HUES6 (cell line): ENCODE results near the gene KCNG3.

Experiments used
- H3K27ac ChIP-seq: 2 replicates; pipeline ENCODE4 v1.7.0; 2013; ENCODE audit warnings: low read depth, mild to moderate bottlenecking, low read length, inconsistent platforms
- H3K27me3 ChIP-seq: 2 replicates; pipeline ENCODE4 v1.6.1; 2013; ENCODE audit warnings: low read length; ENCODE audit not compliant: control insufficient read depth, insufficient read depth
- H3K36me3 ChIP-seq: 2 replicates; pipeline ENCODE4 v1.6.1; 2013; ENCODE audit warnings: low read length; ENCODE audit not compliant: control insufficient read depth, insufficient read depth
- H3K4me1 ChIP-seq: 2 replicates; pipeline ENCODE4 v1.6.1; 2013; ENCODE audit warnings: low read length; ENCODE audit not compliant: control insufficient read depth, insufficient read depth
- H3K4me3 ChIP-seq: 2 replicates; pipeline ENCODE4 v1.5.1; 2013; ENCODE audit warnings: low read depth, low read length
- H3K9ac ChIP-seq: one replicate; pipeline ENCODE4 v1.6.1; 2013; ENCODE audit warnings: mild to moderate bottlenecking, low read length
- H3K9me3 ChIP-seq: 2 replicates; pipeline ENCODE4 v1.6.1; 2013; ENCODE audit warnings: low read depth, low read length; ENCODE audit not compliant: control insufficient read depth, insufficient read depth

The KCNG3 gene

GRCh38 chr2:42425697-42426096 is 68.1 kb downstream of the KCNG3 start:
- no peaks in the 10 kb centered on the region for H3K36me3 ChIP-seq
- H3K9ac ChIP-seq, result no peak overlapping the region
- H3K4me1 ChIP-seq, result peaks cover 4% of the 10 kb centered on the region; the same call in 1 of the 2 replicates
- H3K9me3 ChIP-seq, result no peaks in the 10 kb centered on the region
- H3K4me3 ChIP-seq, result no peak overlapping the region
- H3K27me3 ChIP-seq, result no peaks in the 10 kb centered on the region
- no peak overlapping the region for H3K27ac ChIP-seq

- Histone ChIP-seq H3K36me3 (no peaks in the 10 kb centered on the region), H3K27ac (no peak overlapping the region), H3K4me1 (peaks cover 4% of the 10 kb centered on the region; the same call in 1 of the 2 replicates), H3K27me3 (no peaks in the 10 kb centered on the region), H3K9ac (no peak overlapping the region), H3K4me3 (no peak overlapping the region), H3K9me3 (no peaks in the 10 kb centered on the region)
Observed at GRCh38 chr2:42424033-42424432, 69.7 kb downstream of the KCNG3 start.

GRCh38 chr2:42421601-42422239 is 72.1 kb downstream of the KCNG3 start:
- Histone ChIP-seq H3K36me3 (no peaks in the 10 kb centered on the region), H3K9me3 (no peaks in the 10 kb centered on the region), H3K27ac (no peak overlapping the region), H3K4me1 (peaks cover 4% of the 10 kb centered on the region; the same call in 1 of the 2 replicates), H3K27me3 (no peaks in the 10 kb centered on the region), H3K4me3 (no peak overlapping the region), H3K9ac (no peak overlapping the region)

- Histone ChIP-seq H3K4me1 (peaks cover 4% of the 10 kb centered on the region; the same call in 1 of the 2 replicates), H3K9me3 (no peaks in the 10 kb centered on the region), H3K27ac (no peak overlapping the region), H3K4me3 (no peak overlapping the region), H3K36me3 (no peaks in the 10 kb centered on the region), H3K9ac (no peak overlapping the region), H3K27me3 (no peaks in the 10 kb centered on the region)
Observed at GRCh38 chr2:42421157-42421485, 72.7 kb downstream of the KCNG3 start.

GRCh38 chr2:42414648-42415047 is 79.1 kb downstream of the KCNG3 start:
- Histone ChIP-seq H3K9ac (no peak overlapping the region), H3K27ac (no peak overlapping the region), H3K36me3 (peaks cover 2% of the 10 kb centered on the region; the same call in 1 of the 2 replicates), H3K27me3 (no peaks in the 10 kb centered on the region), H3K4me3 (no peak overlapping the region), H3K4me1 (no peaks in the 10 kb centered on the region), H3K9me3 (peaks cover 22% of the 10 kb centered on the region)

DNA sequence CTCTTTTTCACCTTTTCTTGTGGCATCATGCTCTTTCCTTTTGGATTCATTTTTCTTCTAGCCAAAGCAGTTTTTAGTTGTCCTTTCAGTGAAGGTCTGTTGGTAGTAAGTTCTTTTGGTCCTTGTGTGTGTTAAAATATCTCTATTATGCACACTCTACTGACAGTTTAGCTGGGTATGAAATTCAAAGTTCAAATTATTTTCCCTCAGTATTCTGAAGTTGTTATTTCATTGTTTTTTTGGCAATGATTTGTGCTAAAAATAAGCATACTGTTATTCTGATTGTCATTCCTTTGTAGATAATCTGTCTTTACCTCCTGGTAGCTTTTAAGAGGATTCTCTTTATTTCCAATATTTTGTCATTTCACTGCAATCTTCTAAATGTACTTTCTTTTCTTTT is 79.6 kb downstream of the KCNG3 start:
- Histone ChIP-seq H3K36me3 (peaks cover 2% of the 10 kb centered on the region; the same call in 1 of the 2 replicates), H3K9me3 (peaks cover 22% of the 10 kb centered on the region), H3K27ac (no peak overlapping the region), H3K4me3 (no peak overlapping the region), H3K4me1 (no peaks in the 10 kb centered on the region), H3K27me3 (no peaks in the 10 kb centered on the region), H3K9ac (no peak overlapping the region)

GRCh38 chr2:42410742-42411514 is 82.9 kb downstream of the KCNG3 start:
- Histone ChIP-seq H3K9me3 (peaks cover 32% of the 10 kb centered on the region), H3K9ac (no peak overlapping the region), H3K4me1 (no peaks in the 10 kb centered on the region), H3K27ac (no peak overlapping the region), H3K27me3 (no peaks in the 10 kb centered on the region), H3K4me3 (no peak overlapping the region), H3K36me3 (peaks cover 5% of the 10 kb centered on the region; the same call in 1 of the 2 replicates)

DNA sequence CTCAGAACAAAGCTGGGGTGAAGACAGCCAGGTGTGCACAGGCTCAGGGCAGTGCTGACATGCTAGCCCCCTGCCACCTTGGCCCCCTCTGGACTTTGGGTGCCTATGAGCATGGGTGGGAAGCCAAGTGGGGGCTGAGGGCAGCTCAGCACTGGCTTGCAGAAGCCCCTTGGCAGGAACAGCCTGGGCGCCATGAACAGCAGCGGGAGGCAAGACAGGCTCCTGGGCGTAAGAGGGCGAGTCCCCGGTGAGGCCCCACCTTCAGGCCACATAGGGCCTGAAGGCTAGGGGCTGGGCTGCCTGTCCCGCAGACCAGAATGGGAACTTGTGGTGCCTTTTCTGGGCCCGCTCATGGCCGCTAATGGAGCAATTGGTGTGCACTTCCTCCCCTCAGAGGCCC is 85.8 kb downstream of the KCNG3 start:
- H3K9ac ChIP-seq, result no peak overlapping the region
- H3K4me1 ChIP-seq, result no peaks in the 10 kb centered on the region
- peaks cover 2% of the 10 kb centered on the region; the same call in 1 of the 2 replicates for H3K36me3 ChIP-seq
- peaks cover 10% of the 10 kb centered on the region for H3K9me3 ChIP-seq
- H3K27ac ChIP-seq, result no peak overlapping the region
- no peak overlapping the region for H3K4me3 ChIP-seq
- no peaks in the 10 kb centered on the region for H3K27me3 ChIP-seq

DNA sequence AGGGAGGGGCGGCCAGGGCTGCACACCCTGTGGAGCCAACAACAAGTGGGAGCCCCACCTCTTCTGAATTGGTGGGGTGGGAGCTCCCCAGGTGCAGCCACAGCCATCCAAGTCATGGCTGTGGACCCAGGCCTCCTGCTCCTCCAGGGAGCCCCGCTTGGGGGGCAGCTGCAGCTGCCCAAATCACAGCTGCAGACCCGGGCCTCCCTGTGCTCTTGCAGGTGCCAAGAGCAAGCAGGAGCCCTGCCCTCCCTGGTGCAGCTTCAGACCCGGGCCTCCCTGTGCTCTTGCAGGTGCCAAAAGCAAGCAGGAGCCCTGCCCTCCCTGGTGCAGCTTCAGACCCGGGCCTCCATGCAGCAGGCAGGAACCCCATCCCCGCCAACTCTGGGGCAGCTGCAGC is 86.3 kb downstream of the KCNG3 start:
- Histone ChIP-seq H3K9me3 (peaks cover 10% of the 10 kb centered on the region), H3K4me3 (no peak overlapping the region), H3K27me3 (no peaks in the 10 kb centered on the region), H3K27ac (no peak overlapping the region), H3K36me3 (peaks cover 2% of the 10 kb centered on the region; the same call in 1 of the 2 replicates), H3K9ac (no peak overlapping the region), H3K4me1 (no peaks in the 10 kb centered on the region)

GRCh38 chr2:42404676-42405075 is 89.1 kb downstream of the KCNG3 start:
- peaks cover 10% of the 10 kb centered on the region for H3K9me3 ChIP-seq
- H3K4me1 ChIP-seq, result no peaks in the 10 kb centered on the region
- H3K27ac ChIP-seq, result no peak overlapping the region
- H3K9ac ChIP-seq, result no peak overlapping the region
- H3K36me3 ChIP-seq, result peaks cover 2% of the 10 kb centered on the region; the same call in 1 of the 2 replicates
- H3K27me3 ChIP-seq, result no peaks in the 10 kb centered on the region
- H3K4me3 ChIP-seq, result no peak overlapping the region

GRCh38 chr2:42401773-42402172 is 92.0 kb downstream of the KCNG3 start:
- Histone ChIP-seq H3K9me3 (no peaks in the 10 kb centered on the region), H3K27ac (no peak overlapping the region)

More at GRCh38 chr2:42401773-42402172, 92.0 kb downstream of the KCNG3 start:
- Histone ChIP-seq H3K36me3 (no peaks in the 10 kb centered on the region), H3K27me3 (no peaks in the 10 kb centered on the region), H3K9ac (no peak overlapping the region), H3K4me3 (no peak overlapping the region), H3K4me1 (no peaks in the 10 kb centered on the region)
